OCI-LY7 (cell line): ENCODE results near the gene STXBP6. TPM values are rescaled to one million over a fixed set of nuclear protein-coding genes. Genes with fewer than 3 reads are reported as not detected.

Experiments
- BruUV-seq: library from RNA; stranded (reverse); fragments of 400-500 nt; replicated peaks from 2 replicates; lab custom pipeline; 2021; lab: Mats Ljungman, UMichigan
- CTCF ChIA-PET: fragments of 300-600 bp; sonication (Branson Sonifier 250); formaldehyde crosslinking; loops from one replicate; lab custom pipeline; 2022; ENCODE audit warnings: antibody characterized with exemption; ENCODE audit not compliant: unreplicated experiment; lab: Charles Lee
- POLR2A ChIA-PET: fragments of 300-600 bp; sonication (Branson Sonifier 250); formaldehyde crosslinking; loops from one replicate; lab custom pipeline; 2022; ENCODE audit warnings: antibody characterized with exemption; lab: Charles Lee
- DNase-seq: peaks from one replicate; pipeline ENCODE4 v3.0.0-alpha.2; 2015; ENCODE audit warnings: low spot score
- H2AFZ ChIP-seq: fragments of 200-600 bp; sonication (generic), shearing (Covaris generic); 2 replicates; pipeline ENCODE4 v1.6.1; 2014; ENCODE audit warnings: mild to moderate bottlenecking, antibody characterized with exemption, low read length, moderate library complexity
- H3K27ac ChIP-seq: fragments of 200-600 bp; sonication (generic); 2 replicates; pipeline ENCODE4 v1.5.1; 2014; ENCODE audit warnings: mixed run types, low read depth, mild to moderate bottlenecking, moderate library complexity, low read length, inconsistent platforms; ENCODE audit not compliant: poor library complexity, severe bottlenecking
- H3K36me3 ChIP-seq: fragments of 200-600 bp; sonication (generic); 2 replicates; pipeline ENCODE4 v1.6.1; 2014; ENCODE audit warnings: mild to moderate bottlenecking, antibody characterized with exemption, low read length, moderate library complexity, mixed read lengths; ENCODE audit not compliant: insufficient read depth
- H3K4me1 ChIP-seq: fragments of 200-600 bp; sonication (generic); 2 replicates; pipeline ENCODE4 v1.5.1; 2014; ENCODE audit warnings: mild to moderate bottlenecking, low read length; ENCODE audit not compliant: insufficient read depth, poor library complexity, severe bottlenecking
- H3K4me2 ChIP-seq: fragments of 200-600 bp; sonication (generic); 2 replicates; pipeline ENCODE4 v1.6.1; 2014; ENCODE audit warnings: mild to moderate bottlenecking, low read length
- H3K4me3 ChIP-seq: fragments of 200-600 bp; sonication (generic); 2 replicates; pipeline ENCODE4 v1.5.1; 2014; ENCODE audit warnings: mild to moderate bottlenecking, low read depth, low read length; ENCODE audit not compliant: poor library complexity, severe bottlenecking
- H3K79me2 ChIP-seq: fragments of 200-600 bp; sonication (generic); 2 replicates; pipeline ENCODE4 v1.6.1; 2016; ENCODE audit warnings: low read depth, mild to moderate bottlenecking, low read length, moderate library complexity, mixed read lengths; ENCODE audit not compliant: insufficient read depth
- H3K9me2 ChIP-seq: fragments of 200-600 bp; sonication (generic); 2 replicates; pipeline ENCODE4 v1.6.1; 2016; ENCODE audit warnings: mild to moderate bottlenecking, low read length, mixed read lengths; ENCODE audit not compliant: insufficient read depth
- H3K9me3 ChIP-seq: fragments of 200-600 bp; sonication (generic); 2 replicates; pipeline ENCODE4 v1.6.1; 2014; ENCODE audit warnings: mild to moderate bottlenecking, mixed run types, low read length, mixed read lengths
- H4K20me1 ChIP-seq: fragments of 200-600 bp; sonication (generic); 2 replicates; pipeline ENCODE4 v1.6.1; 2014; ENCODE audit warnings: mild to moderate bottlenecking, antibody characterized with exemption, low read length, moderate library complexity, mixed read lengths; ENCODE audit not compliant: insufficient read depth
- CTCF ChIP-seq: fragments of 200-600 bp; sonication (generic); conservative IDR thresholded peaks from 2 replicates; pipeline ENCODE4 v1.5.1; 2014; ENCODE audit warnings: mild to moderate bottlenecking, antibody characterized with exemption, low read length, moderate library complexity, mixed read lengths
- EZH2phosphoT487 ChIP-seq: fragments of 200-600 bp; sonication (generic); IDR thresholded peaks from 2 replicates; pipeline ENCODE4 v1.6.1; 2018; ENCODE audit warnings: low read depth, borderline replicate concordance, mild to moderate bottlenecking, mixed run types, antibody characterized with exemption, low read length, moderate library complexity, mixed read lengths
- intact Hi-C: fragments of 100-400 bp; cut with micrococcal nuclease; formaldehyde crosslinking; loops from one replicate; pipeline ENCODE4 v1.10.0; 2022; ENCODE audit not compliant: unreplicated experiment
- total RNA-seq, 2 experiments: library from RNA; depleted of rRNA in 1 of 2; stranded (reverse); fragments of >200 nt in 1 of 2; shearing (Covaris generic) in 1 of 2; gene quantifications; 2 replicates each; pipeline ENCODE4 v1.2.3, GENCODE V29; 2014 to 2022

STXBP6 gene
- total RNA-seq, 2 experiments from 2014 or later = 0.48 TPM; not detected in 1

DNA sequence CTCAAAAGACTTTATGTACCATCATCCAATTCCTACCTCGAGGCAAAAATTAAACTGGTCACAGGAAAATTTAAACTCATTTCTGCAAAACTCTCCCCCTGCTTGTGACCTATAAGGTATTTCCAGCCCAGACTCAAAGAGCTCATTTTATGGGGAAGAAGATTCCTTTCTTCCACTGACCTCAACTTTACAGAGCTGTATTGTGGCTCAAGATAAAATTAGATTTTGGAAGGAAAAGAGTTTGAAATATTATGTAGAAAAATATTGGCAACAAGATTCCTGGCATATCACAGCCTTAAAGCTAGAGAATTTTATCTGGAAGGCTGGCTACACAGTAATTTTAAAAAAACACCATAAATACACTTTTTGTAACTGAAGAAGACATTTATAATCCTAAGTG is 91.7 kb downstream of the STXBP6 start:
- Histone ChIP-seq H2AFZ (no peak overlapping the region), H3K79me2 (no peaks in the 10 kb centered on the region), H3K27ac (no peak overlapping the region), H3K36me3 (no peaks in the 10 kb centered on the region), H3K4me1 (no peaks in the 10 kb centered on the region), H3K4me2 (no peak overlapping the region), H4K20me1 (no peaks in the 10 kb centered on the region), H3K9me2 (no peaks in the 10 kb centered on the region), H3K4me3 (no peak overlapping the region), H3K9me3 (no peaks in the 10 kb centered on the region)
- ChIA-PET CTCF (no interaction called here), POLR2A (interaction anchor here (0.8 kb wide), 1 partner anchor 16 kb away, joined by 6 read pairs; no protein-coding TSS in a partner anchor)
- DNase-seq = no peak
- TF ChIP-seq EZH2phosphoT487 (no peak), CTCF (no peak)
- no TSS peak for BruUV-seq
- intact Hi-C loops = no loop called here

DNA sequence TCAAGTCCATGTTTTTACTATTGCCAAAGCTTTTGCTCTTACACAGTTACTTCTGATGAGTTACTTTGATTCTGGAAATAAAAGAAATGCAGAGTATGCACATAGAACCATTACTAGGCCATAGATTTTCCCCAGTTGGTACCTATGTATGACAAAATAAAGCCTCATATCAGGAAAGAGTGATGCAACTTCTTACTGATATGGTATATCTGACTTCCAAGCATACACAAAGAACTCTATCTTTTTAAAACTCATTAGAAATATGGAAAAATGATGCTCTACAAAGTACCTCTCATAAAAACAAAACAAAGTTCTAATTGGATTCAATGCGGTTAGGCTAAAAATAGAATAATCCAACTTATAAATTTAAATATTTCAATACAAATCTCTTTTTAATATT is 92.1 kb downstream of the STXBP6 start:
- Histone ChIP-seq H4K20me1 (no peaks in the 10 kb centered on the region), H2AFZ (no peak overlapping the region), H3K9me2 (no peaks in the 10 kb centered on the region), H3K27ac (no peak overlapping the region), H3K4me3 (no peak overlapping the region), H3K4me2 (no peak overlapping the region), H3K79me2 (no peaks in the 10 kb centered on the region), H3K4me1 (no peaks in the 10 kb centered on the region), H3K9me3 (no peaks in the 10 kb centered on the region), H3K36me3 (no peaks in the 10 kb centered on the region)
- intact Hi-C loops = no loop called here
- BruUV-seq = no TSS peak
- ChIA-PET CTCF (no interaction called here), POLR2A (interaction anchor here (0.8 kb wide), 1 partner anchor 16 kb away, joined by 6 read pairs; no protein-coding TSS in a partner anchor)
- TF ChIP-seq CTCF (no peak), EZH2phosphoT487 (no peak)
- no peak for DNase-seq

DNA sequence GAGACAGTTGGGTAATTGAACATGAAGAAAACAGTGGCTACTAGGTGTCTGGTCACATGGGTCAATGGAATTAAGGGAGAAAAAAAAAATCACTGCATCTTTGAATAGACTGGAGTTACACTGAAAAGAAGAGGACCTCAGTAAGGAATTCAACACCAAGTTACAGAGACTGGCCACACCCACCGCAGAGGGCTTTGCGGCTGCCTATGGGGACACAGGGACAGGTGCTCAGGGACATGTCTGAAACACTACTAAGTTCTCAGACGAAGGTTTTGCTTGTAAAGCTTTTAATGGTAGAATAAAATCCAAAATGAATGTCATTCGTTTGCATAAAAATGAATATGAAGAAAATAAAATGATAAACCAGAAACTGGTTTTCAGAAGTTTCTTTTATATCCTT is 93.8 kb downstream of the STXBP6 start:
- no peaks in the 10 kb centered on the region for H3K9me3 ChIP-seq
- no peak overlapping the region for H3K4me3 ChIP-seq
- TF ChIP-seq CTCF (no peak), EZH2phosphoT487 (no peak)
- ChIA-PET CTCF (no interaction called here), POLR2A (interaction anchor here (0.7 to 1.0 kb wide), 2 partner anchors 18 to 646 kb away, joined by 3 read pairs; no protein-coding TSS in a partner anchor)
- H3K4me2 ChIP-seq = no peak overlapping the region
- BruUV-seq = no TSS peak
- no peaks in the 10 kb centered on the region for H3K79me2 ChIP-seq
- no peaks in the 10 kb centered on the region for H3K36me3 ChIP-seq
- H2AFZ ChIP-seq = no peak overlapping the region
- no peaks in the 10 kb centered on the region for H4K20me1 ChIP-seq
- no peak overlapping the region for H3K27ac ChIP-seq
- intact Hi-C loops = no loop called here
- H3K9me2 ChIP-seq = no peaks in the 10 kb centered on the region
- no peaks in the 10 kb centered on the region for H3K4me1 ChIP-seq
- DNase-seq = no peak
